NB4 (cell line): ENCODE results near the gene SLC22A23.

ENCODE experiments used
- DNase-seq: peaks from one replicate; pipeline ENCODE4 v3.0.0; 2010; ENCODE audit warnings: low read depth
- H3K4me3 ChIP-seq: one replicate; pipeline ENCODE4 v1.5.1; 2011; ENCODE audit warnings: mild to moderate bottlenecking, low read depth, low read length, moderate library complexity
- CTCF ChIP-seq: IDR thresholded peaks from one replicate; pipeline ENCODE4 v1.5.1; 2012; ENCODE audit warnings: low read depth, low read length
- MYC ChIP-seq: IDR thresholded peaks from 2 replicates; pipeline ENCODE4 v1.6.1; 2011; ENCODE audit warnings: low read depth, low read length
- POLR2A ChIP-seq: IDR thresholded peaks from 2 replicates; pipeline ENCODE4 v1.6.1; 2011; ENCODE audit warnings: mild to moderate bottlenecking; ENCODE audit not compliant: insufficient read length; ENCODE audit errors: extremely low read depth
- TF ChIP-seq, protein P1 (sequence below): IDR thresholded peaks from 2 replicates; pipeline ENCODE4 v1.6.1; 2011; ENCODE audit warnings: low read depth, low read length

Gene SLC22A23

GRCh38 chr6:3226481-3227362 lies 230.1 kb downstream of the SLC22A23 start:
- peak; percentile 68 for DNase-seq
- no peak for TF ChIP-seq MYC
- no peak for TF ChIP-seq CTCF
- TF ChIP-seq, protein P1, sequence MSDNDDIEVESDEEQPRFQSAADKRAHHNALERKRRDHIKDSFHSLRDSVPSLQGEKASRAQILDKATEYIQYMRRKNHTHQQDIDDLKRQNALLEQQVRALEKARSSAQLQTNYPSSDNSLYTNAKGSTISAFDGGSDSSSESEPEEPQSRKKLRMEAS = no peak
- TF ChIP-seq POLR2A = no peak
- H3K4me3 ChIP-seq = no peak overlapping the region

DNA sequence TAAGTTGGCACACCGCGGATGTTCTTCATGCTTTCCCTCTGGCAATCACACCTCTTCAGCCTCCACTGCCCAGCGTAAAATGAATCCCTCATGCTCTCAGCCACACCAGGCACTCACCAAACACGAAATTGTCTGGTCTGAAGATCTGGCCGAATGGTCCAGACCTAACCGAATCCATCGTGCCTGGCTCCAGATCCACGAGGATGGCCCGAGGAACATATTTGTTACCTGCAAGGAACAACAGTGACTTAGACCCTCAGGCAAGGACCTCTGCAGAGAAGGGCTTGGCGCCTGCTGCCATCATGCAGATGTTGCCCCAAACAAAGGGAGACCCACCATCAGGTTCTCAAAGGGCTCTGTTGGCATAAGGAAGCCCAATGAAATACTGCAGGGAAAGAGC lies 230.8 kb downstream of the SLC22A23 start:
- no peak overlapping the region for H3K4me3 ChIP-seq
- no peak for TF ChIP-seq CTCF
- TF ChIP-seq, protein P1 = no peak
- no peak for TF ChIP-seq MYC
- TF ChIP-seq POLR2A = no peak
- no peak for DNase-seq

DNA sequence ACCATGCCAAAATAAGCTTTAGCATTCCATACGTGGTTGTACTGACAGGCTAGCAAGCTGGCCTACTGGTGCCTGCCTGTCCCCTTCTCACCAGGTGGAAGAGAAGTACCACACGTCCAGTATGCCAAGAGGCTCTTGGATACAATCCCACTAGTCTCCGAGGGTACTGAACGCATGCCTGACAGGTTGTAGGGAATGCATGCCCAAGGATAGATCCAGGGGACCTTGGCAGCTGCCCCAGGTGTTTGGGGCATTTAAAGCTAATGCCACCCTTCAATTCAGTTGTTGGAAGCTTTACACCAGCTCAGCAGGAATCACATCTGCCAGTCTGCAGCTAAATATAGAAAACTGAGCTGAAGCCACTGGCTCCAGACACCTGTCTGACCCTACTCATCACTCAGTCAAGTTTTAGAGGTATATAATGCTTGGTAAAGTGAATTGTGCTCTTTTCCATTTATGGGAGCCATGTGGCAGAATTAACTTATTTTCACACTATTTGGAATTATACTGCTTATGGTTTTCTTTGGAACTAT lies 234.3 kb downstream of the SLC22A23 start:
- no peak for DNase-seq
- TF ChIP-seq, protein P1 = no peak
- no peak overlapping the region for H3K4me3 ChIP-seq

DNA sequence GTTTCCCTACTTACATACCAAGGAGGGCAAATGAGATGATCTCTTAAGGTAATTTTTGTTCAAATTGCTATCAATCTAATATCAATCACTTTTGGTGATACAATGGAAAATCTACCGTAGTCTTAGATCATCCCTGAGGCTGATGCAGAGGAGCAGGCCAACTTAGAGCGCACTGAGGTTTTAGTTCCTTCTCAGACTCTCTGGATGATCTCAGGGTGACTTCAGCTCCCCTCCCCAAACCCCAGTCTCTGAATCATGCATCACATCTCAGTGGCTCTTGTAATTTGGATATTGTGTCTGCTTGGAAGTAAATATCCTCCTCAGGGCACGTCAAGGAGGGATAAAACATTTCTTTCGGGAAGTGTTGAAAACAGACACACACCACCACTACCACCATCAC lies 235.3 kb downstream of the SLC22A23 start:
- no peak for DNase-seq

GRCh38 chr6:3220366-3220765 lies 236.5 kb downstream of the SLC22A23 start:
- TF ChIP-seq CTCF (no peak), POLR2A (no peak), MYC (no peak)
- TF ChIP-seq, protein P1 = no peak
- DNase-seq = no peak
- H3K4me3 ChIP-seq = no peak overlapping the region

More for the DNA sequence above, 235.3 kb downstream of the SLC22A23 start:
- TF ChIP-seq POLR2A (no peak), CTCF (no peak), MYC (no peak)
- TF ChIP-seq, protein P1 = no peak
- H3K4me3 ChIP-seq = no peak overlapping the region
